Activated T-helper 1 cell treated with Interleukin-2 at 50 U/mL for 16 hours (primary cell): ENCODE data around the gene SUMO2.
"Not testable (repeated sequence)": the region's sequence is repeated elsewhere in the genome, so short reads cannot be mapped to it uniquely, and the experiment has no call there.

Experiments used
- DNase-seq: peaks from one replicate; pipeline ENCODE4 v3.0.0-alpha.2; 2020; ENCODE audit warnings: low read depth

Gene SUMO2

DNA sequence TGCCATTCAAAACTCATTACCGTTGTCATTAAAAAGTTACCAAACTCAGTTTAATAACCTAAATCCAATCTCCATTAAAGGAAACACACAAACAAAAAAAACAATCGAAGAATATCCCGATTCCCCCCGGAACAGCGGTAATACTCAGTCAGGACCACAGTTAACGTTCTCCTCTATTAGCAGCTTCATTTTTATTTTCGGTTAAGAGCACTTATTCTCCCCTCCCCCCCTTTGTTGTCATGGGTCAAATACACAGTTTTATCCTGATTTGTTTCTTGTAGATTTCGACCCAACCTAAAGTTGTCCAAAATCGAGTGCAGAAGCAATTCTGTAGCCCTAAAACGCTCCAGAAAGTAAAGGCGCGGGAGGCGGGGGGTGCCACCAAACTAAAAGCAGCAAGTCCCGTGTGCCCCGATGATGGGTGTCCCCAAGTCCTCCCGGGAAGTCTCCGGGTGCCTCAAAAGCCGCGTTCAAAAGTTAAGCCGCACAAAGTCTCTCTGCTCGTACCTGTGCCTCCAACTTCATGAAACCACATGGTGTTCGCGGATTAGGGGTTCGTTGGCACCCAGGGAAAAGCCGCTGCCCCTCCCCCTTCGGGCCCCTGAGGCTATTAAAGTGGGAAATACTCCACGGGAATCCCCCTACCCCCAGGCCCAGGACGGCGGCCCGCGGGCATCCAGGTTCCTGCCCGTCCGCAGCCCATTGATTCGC is 996 bp downstream of the SUMO2 start:
- peak; percentile 12 for DNase-seq

DNA sequence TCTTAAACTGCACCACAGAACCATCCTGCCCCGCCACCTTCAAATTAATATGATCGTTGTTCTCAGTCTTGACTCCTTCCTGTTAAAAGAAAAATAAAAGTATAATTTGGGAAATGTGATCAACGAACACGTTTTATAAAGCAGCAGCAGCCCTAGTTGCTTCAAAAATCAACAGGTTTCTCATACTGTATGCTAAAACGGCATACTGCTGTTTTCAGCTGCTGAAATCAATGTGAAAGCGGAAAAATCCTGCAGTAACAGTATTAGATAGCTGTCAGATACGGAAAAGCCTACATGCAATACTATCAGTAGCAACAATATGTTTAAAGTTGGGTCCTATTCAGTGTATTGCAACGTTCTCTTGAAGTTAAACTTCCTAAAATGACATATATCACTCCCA is 1.6 kb downstream of the SUMO2 start:
- DNase-seq, result no peak

DNA sequence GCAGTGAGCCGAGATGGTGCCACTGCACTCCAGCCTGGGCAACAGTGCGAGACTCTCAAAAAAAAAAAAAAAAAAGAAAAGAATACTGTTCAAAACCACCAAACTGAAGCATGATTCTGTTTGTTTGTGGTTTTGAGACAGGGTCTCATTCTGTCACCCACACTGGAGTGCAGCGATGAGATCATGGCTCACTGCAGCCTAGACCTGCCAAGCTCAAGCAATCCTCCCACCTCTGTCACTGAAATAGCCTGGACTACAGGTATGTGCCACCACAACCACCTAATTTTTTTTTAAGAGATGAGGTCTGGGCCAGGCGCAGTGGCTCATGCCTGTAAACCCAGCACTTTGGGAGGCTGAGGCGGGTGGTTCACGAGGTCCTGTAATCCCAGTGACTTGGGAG is 4.3 kb downstream of the SUMO2 start:
- DNase-seq, result no peak

DNA sequence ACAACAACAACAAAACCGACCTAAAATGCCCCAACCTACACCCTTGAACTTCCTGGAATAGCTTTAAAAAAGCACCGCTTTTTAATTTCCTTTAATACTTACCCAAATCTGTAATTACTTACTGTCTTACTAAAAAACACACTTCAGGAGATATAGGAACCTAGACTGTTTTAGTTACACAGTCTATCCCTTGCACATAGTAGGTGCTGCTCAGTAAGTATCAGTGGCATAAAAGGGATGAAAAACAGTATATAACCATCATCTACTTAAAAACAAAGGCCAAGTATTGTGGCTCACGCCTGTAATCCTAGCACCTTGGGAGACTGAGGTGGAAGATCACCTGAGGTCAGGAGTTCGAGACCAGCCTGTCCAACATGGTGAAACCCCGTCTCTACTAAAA is 6.1 kb downstream of the SUMO2 start:
- DNase-seq, result no peak

DNA sequence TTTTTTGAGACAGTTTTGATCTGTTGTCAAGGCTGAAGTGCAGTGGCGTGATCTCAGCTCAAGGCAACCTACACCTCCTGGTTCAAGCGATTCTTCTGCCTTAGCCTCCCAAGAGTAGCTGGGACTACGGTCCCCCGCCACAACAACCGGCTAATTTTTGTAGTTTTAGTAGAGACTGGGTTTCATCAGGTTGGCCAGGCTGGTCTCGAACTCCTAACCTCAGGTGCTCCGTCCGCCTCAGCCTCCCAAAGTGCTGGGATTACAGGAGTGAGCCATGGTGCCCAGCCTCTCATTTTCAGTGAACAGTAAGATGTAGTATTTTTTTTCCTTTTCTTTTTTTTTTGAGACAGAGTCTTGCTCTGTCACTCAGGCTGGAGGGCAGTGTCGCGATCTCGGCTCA is 7.8 kb downstream of the SUMO2 start:
- no peak for DNase-seq

DNA sequence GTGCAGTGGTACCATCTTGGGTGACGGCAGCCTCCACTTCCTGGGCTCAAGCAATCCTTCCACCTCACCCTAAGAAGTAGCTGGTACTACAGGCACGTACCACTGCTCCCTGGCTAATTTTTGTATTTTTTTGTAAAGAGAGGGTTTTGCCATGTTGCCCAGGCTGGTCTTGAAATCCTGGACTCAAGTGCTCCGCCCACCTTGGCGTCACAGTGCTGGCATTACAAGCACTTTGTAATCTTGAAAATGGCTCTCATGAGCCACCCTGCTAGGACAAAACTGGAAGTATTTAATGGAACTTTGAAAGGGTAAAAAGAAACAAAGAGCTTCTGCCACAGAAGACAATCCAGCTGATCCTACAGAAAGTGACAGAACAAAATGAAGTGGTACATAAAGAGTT is 9.2 kb downstream of the SUMO2 start:
- no peak for DNase-seq

DNA sequence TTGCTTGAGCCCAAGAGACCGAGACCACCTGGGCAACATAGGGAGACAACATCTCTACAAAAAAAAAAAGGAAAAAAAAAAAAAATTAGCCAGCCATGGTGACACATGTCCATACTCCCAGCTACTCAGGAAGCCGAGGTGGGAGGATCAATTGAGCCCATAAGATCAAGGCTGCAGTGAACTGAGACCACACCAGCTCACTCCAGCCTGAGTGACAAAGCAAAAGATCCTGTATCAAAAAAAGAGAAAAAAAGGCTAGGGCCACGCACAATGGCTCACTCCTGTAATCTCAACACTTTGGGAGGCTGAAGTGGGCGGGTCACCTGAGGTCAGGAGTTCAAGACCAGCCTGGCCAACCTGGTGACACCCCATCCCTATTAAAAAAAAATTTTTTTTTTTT is 13.8 kb downstream of the SUMO2 start:
- DNase-seq, result no peak

DNA sequence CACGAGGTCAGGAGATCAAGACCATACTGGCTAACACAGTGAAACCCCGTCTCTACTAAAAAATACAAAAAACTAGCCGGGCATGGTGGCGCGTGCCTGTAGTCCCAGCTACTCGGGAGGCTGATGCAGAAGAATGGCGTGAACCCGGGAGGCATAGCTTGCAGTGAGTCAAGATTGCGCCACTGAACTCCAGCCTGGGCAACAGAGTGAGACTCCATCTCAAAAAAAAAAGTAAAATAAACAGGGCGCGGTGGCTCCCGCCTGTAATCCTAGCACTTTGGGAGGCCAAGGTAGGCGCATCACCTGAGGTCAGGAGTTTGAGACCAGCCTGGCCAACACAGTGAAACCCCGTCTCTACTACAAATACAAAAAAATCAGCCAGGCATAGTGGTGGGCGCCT is 18.2 kb downstream of the SUMO2 start:
- not testable (repeated sequence) for DNase-seq

DNA sequence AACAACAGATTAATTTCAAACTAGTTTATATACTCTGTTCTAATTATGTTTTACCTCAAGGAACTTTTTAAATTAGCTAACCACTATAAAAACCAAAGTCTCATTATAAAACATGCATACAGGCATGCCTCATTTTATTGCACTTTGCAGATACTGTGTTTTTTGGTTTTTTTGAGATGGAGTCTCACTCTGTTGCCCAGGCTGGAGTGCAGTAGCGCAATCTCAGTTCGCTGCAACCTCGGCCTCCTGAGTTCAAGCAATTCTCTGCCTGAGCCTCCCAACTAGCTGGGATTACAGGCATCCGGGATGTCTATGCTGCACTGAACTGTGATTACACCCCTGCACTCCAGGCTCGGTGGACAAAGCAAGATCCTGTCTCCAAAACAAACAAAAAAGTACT is 19.7 kb downstream of the SUMO2 start:
- DNase-seq, result no peak

DNA sequence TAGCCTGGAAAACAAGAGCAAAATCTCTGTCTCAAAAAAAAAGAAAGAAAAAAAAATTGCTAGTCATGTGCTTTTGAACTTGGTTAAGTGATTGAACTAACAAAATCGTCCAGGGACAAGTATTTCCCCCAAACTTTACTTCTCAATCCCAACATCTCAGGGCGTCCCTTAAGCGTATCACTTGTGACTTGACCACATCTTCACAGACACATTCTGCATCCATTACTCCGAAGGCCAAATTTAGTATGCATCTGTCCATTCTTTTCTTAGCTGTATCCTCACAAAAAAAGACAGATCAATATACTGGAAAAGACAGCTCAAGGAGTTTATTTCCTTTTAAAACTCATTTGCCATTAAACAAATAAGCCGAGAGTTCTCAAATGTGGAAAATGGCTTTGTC is 22.5 kb downstream of the SUMO2 start:
- DNase-seq, result no peak

DNA sequence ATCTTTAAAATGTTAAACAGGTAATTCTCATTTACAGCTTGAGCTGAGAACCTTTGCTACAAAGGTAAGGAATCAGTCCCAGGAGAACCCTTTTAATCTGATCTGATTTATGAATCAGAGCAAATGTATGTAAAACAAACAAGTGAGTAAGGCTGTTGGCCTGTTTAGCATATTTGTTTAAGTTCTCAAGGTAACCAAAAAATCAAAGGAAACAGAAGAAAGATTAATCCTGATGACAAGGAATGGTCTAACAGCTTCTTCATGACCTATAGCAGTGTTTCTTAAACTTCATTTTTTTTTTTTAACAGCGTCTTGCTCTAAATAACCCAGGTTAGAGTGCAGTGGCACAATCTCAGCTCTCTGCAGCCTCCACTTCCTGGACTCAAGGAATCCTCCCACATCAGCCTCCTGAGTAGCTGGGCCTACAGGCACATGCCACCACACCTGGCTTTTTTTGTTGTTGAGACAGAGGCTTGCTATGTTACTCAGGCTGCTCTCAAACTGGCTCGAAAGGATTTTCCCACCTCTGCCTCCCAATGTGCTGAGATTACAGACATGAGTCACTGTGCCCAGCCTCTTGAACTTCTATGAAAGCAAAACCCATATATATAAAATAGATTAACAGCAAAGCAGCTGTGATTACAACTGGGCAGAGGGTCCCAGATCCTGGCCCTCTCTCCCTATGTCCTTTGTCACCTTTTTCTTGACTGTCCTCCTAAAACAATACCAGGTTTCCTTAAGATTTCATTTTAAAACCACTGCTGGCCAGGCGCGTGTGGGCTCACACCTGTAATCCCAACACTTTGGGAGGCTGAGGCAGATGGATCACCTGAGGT is 23.3 kb downstream of the SUMO2 start:
- no peak for DNase-seq

DNA sequence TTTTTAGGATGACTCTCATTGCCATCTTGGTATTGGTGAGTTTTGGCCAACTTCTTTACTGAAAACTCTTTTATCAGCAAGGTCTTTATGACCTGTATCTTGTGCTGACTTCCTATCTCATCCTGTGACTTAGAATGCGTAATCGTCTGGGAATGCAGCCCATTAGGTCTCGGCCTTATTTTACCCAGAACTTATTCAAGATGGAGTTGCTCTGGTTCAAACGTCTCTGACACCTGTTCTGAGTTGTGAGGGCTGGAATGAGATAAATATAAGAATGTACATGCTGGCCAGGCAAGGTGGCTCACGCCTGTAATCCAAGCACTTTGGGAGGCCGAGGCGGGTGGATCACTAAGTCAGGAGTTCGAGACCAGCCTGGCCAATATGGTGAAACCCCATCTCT is 24.3 kb downstream of the SUMO2 start:
- not testable (repeated sequence) for DNase-seq

DNA sequence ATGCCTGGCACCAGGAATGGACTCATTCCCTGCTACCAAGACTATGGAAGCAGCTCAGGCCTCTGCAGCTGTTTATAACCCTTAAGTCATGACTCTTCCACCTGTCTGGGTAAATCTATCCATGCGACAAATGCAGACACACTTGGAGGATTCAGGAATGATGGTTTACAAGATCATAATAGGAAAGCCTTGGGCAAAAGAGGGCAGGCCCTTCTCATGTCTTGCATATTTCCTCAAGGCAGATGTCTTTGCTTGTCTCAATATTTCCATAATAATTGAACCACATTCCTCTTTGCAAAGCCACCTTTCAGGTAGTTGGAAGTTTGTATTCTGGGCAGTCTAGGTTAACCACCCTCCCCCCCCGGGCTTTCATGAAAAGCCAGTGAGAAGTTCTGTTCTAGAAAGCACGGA is 27.6 kb downstream of the SUMO2 start:
- no peak for DNase-seq

DNA sequence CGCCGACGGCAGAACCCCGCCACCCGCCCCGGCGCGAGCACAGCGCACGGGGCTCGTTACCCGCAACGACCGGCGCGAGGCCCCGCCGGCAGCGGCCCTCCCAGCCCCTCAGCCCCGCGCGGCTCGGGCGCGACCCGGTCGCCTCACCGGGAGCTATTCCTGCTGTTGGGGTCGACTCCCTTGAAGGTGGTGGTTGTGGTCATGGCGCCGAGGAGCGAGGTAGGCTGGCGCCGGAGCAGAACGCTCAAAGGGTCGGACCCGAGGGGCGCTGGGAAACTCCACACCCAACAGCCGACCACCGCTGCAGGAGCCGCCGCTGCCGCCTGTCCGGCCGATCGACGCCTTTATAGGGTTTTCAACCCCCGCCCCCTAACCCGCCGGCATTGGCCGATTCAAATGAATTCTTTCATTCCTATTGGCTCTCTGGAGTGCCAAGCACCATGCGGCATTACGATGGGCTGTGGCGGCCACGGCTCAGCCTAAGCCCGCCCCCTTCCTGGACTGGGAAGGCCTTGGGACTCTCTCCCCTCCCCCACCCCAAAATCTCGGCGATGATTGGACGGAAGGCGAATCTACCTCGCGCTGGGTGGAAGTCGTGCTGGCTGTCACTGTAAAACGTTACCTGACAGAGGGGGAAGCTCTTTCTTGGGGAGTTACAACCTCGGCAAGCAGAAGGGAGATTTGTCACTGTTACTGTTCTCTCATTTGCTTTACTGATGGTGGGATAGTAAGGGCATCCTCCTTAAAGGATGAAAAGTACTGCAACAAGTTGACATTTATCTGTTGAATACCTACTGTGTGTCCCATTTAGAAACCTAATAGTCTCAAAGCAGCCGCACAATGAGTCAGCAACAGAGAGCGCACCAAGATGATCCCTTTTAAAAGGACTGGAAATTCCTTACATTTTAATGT is 28.3 kb downstream of the SUMO2 start, which contains the start of gene JPT1:
TSS of gene JPT1 (minus strand) at position 318 of the 912 bp plus-strand sequence. CDS start at position 203, 115 bp downstream.
- DNase-seq, result peak; percentile 96

DNA sequence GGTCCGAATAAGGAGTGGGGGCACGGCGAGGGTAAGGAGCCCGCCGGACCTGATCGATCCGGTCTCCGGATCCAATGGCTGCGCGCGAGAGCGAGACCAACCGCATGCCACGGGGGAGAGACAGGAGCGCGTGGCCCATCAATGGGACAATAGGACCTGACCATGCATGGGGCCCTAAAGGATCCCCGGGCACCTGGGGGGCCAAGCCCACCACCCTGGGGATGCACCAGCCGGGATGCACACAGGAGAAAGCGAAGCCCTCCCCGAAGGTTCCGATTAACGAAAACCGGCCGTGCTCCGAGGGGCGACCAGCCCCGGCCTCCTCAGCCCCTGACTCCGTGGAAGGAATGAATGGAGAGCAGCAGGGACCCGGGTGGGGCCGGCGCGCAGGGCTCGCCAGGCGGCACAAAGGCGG is 29.0 kb downstream of the SUMO2 start:
- DNase-seq, result no peak

DNA sequence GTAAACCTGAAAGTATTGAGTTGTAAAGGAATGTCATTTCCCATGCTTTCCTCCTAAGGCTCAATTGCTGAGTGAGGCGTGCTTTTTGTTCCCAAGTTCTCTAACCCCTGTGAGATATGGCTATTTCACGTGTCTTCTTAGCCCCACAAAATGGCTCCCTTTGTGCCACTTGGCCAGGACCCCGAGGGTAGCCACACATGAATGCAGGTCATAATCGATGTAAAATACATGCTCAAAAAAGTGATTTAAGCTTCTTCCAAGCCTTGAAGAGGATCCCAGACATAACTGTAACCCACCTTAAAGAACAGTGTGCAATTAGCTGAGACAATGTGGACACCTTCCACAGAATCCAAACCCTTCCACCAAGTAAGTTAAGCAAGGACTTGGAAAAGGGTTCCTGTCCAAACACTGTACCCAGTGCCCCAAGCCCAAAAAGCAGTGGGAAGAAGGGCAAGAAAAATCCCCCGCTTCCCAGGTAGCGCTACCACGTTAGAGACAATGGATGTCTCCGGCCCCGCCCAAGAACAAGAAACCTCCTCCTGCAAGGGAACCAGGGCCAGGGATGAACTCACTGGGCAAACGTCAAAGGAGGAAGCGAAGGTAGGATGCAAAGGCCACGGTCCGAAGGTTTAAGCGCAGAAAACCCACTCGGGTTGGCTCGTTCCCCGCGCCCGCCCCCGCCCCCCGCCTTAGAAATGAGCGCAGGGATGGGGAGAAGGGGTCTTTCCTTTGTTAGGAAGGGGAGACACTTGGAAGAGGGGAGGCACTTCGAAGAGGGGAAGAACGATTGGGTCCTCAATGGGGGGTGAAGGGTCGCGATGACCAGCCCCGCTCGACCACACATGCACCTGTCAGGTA is 29.6 kb downstream of the SUMO2 start:
- no peak for DNase-seq

DNA sequence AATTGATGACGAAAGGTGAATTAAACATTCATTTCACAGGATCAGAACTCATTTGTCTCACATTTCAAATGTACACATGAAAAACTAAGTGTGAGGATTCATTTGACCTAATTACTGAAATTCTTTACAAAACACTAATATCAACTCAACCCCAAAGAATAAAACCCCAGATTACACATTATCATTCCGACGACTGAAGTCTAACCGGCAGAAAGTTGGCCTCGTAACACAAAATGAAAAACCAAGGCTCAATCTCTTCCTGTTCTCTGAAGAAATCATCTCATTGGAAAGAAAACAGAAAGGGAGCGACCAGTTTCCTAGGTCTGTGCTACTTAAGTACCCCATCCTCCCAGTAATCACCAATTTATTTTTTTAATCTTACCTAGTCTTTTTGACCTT is 30.2 kb downstream of the SUMO2 start:
- no peak for DNase-seq

DNA sequence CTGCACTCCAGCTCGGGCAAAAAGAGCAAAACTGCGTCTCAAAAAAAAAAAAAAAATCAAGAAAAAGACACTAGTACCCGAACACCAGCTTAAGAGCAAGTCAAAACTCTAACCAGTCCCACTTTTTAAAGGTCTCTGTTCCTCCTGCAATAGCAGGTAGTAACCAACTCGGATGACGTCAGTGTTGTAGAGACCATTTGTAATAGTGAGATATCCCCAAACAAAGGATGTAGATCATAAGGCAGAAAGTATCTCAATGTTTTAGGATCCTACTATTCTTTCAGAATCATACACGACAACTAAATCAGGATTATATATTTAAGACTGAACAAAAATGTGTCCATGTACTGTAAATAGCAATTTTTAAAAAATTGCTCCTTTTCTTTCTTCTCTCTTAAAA is 30.8 kb downstream of the SUMO2 start:
- no peak for DNase-seq

DNA sequence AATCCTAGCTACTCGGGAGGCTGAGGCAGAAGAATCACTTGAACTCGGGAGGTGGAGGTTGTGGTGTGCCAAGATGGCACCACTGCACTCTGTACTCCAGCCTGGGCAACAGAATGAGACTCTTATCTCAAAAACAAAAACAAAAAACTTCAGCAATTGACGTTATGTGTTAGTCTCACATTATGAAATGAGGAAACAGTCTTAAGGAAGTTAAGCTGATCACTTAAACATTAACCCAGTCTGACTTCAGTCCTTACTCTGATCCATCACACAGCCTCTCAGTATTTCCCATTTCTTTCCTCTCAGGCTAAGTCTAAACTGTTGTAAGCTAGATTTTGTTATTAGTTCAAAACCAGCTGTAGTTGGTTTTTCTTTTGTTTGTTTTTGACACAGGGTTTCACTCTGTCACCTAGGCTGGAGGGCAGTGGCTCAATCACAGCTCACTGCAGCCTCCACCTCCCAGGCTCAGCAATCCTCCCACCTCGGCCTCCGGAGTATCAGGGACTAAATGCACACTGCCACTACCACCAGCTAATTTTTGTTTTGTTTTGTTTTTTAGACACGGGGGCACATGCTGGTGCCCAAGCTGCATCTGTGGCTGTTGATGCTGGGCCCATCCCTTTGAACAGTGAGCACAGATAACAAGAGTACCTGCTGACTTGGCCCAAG is 34.7 kb downstream of the SUMO2 start:
- DNase-seq, result no peak

DNA sequence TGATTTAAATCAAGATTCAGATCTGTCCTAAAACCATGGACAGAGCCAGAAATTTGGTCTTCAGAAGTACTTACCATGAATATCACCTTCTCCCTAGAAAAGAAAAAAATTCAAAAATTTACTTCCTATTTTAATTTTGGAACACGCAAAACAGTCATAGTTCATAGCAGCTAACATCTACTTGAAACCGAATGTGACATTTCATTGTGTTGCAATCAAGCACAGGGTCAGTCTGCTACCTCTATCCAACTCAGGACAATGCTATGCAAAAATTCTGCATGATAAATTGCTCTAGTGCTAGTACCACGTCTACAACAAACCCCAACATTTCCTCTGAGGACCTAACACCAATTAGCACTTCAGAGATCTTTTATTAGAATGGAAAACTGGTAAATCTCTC is 36.2 kb downstream of the SUMO2 start:
- DNase-seq, result no peak
